ENCODE results near the gene RECQL5. TPM values are rescaled to one million over a fixed set of nuclear protein-coding genes. Genes with fewer than 3 reads are reported as not detected.

The RECQL5 gene
- polyA plus RNA-seq, 1 of the 3 experiments (the other 2 are of a cell fraction) = 25.3 TPM

DNA sequence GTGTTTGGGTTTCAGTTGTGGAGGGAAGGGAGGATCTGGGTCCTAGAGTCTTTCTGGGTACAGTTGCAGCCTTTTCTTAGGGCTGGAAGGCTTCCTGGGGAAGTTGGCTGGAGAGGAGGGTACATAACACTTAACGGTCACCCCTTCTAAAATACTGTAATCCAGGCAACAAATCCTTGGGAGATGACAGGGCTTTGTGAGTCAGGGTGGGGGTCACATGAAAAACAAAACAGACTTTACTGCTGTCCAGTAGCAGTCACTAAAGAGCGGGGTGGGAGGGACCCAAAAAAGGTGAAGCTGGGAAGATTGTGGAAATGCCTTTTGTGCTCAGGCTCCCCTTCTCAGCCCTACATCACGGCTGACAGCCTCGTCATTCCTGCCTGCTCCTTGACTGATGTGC, 6.5 kb upstream of the RECQL5 start:
- Histone ChIP-seq H3K9ac (no peak overlapping the region), H2AFZ (ENCODE audit: low read depth) (no peak overlapping the region), H3K27ac (ENCODE audit: low read depth in 2 of 2, low read length in 1 of 2) (no peak overlapping the region), H3K79me2 (ENCODE audit: insufficient read depth) (peaks cover 100% of the 10 kb centered on the region), H3K36me3 (replicated peaks in 1 of 2; ENCODE audit: control insufficient read depth in 1 of 2, insufficient read depth in 2 of 2, low read length in 1 of 2) (peaks cover 65 to 80% of the 10 kb centered on the region in 2 experiments), H3K9me2 (no peaks in the 10 kb centered on the region), H3K27me3 (ENCODE audit: insufficient read depth) (no peaks in the 10 kb centered on the region), H3K4me2 (no peak overlapping the region), H3K4me1 (ENCODE audit: control insufficient read depth in 1 of 2, insufficient read depth in 2 of 2, low read depth in 1 of 2, low read length in 1 of 2) (peaks cover under 1% of the 10 kb centered on the region in 2 experiments; a peak in 3 of 4 replicates), H3K4me3 (ENCODE audit: low read depth in 2 of 2, low read length in 1 of 2) (no peak overlapping the region), H4K20me1 (ENCODE audit: insufficient read depth) (no peaks in the 10 kb centered on the region), H3K9me3 (no peaks in the 10 kb centered on the region), H3F3A (replicated peaks; ENCODE audit: insufficient read depth) (peaks cover 29% of the 10 kb centered on the region)
- TF ChIP-seq, protein P1, sequence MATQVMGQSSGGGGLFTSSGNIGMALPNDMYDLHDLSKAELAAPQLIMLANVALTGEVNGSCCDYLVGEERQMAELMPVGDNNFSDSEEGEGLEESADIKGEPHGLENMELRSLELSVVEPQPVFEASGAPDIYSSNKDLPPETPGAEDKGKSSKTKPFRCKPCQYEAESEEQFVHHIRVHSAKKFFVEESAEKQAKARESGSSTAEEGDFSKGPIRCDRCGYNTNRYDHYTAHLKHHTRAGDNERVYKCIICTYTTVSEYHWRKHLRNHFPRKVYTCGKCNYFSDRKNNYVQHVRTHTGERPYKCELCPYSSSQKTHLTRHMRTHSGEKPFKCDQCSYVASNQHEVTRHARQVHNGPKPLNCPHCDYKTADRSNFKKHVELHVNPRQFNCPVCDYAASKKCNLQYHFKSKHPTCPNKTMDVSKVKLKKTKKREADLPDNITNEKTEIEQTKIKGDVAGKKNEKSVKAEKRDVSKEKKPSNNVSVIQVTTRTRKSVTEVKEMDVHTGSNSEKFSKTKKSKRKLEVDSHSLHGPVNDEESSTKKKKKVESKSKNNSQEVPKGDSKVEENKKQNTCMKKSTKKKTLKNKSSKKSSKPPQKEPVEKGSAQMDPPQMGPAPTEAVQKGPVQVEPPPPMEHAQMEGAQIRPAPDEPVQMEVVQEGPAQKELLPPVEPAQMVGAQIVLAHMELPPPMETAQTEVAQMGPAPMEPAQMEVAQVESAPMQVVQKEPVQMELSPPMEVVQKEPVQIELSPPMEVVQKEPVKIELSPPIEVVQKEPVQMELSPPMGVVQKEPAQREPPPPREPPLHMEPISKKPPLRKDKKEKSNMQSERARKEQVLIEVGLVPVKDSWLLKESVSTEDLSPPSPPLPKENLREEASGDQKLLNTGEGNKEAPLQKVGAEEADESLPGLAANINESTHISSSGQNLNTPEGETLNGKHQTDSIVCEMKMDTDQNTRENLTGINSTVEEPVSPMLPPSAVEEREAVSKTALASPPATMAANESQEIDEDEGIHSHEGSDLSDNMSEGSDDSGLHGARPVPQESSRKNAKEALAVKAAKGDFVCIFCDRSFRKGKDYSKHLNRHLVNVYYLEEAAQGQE (IDR thresholded peaks at IDR 0.05; ENCODE audit: low read depth, low read length) = no peak
- no peak for TF ChIP-seq SIN3A (IDR thresholded peaks at IDR 0.05; ENCODE audit: borderline replicate concordance, low read depth, low read length)
- no peak for TF ChIP-seq ELF1 (IDR thresholded peaks at IDR 0.05)
- no peak for TF ChIP-seq YY1 (IDR thresholded peaks at IDR 0.05; ENCODE audit: low read depth)
- TF ChIP-seq FOXM1 (IDR thresholded peaks at IDR 0.05; ENCODE audit: low read depth) = no peak
- TF ChIP-seq, protein P2, sequence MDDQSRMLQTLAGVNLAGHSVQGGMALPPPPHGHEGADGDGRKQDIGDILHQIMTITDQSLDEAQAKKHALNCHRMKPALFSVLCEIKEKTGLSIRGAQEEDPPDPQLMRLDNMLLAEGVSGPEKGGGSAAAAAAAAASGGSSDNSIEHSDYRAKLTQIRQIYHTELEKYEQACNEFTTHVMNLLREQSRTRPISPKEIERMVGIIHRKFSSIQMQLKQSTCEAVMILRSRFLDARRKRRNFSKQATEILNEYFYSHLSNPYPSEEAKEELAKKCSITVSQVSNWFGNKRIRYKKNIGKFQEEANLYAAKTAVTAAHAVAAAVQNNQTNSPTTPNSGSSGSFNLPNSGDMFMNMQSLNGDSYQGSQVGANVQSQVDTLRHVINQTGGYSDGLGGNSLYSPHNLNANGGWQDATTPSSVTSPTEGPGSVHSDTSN (IDR thresholded peaks at IDR 0.05) = no peak
- TF ChIP-seq RCOR1 (IDR thresholded peaks at IDR 0.05; ENCODE audit: low read length) = no peak
- TF ChIP-seq, protein P3, sequence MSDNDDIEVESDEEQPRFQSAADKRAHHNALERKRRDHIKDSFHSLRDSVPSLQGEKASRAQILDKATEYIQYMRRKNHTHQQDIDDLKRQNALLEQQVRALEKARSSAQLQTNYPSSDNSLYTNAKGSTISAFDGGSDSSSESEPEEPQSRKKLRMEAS (IDR thresholded peaks at IDR 0.05; ENCODE audit: low read depth) = no peak
- no peak for TF ChIP-seq GABPA (IDR thresholded peaks at IDR 0.05; ENCODE audit: low read depth)
- TF ChIP-seq RFX5 (IDR thresholded peaks at IDR 0.05; ENCODE audit: low read length) = no peak
- no peak for TF ChIP-seq CHD2 (IDR thresholded peaks at IDR 0.05; ENCODE audit: low read length, partially characterized antibody)
- no peak for TF ChIP-seq FOSL2 (IDR thresholded peaks at IDR 0.05; ENCODE audit: borderline replicate concordance, low read depth)
- no peak for TF ChIP-seq TAF1 (IDR thresholded peaks at IDR 0.05; ENCODE audit: borderline replicate concordance, low read depth, low read length)
- TF ChIP-seq MXI1 (IDR thresholded peaks at IDR 0.05; ENCODE audit: low read depth, low read length) = no peak
- TF ChIP-seq, protein P4, sequence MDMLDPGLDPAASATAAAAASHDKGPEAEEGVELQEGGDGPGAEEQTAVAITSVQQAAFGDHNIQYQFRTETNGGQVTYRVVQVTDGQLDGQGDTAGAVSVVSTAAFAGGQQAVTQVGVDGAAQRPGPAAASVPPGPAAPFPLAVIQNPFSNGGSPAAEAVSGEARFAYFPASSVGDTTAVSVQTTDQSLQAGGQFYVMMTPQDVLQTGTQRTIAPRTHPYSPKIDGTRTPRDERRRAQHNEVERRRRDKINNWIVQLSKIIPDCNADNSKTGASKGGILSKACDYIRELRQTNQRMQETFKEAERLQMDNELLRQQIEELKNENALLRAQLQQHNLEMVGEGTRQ (IDR thresholded peaks at IDR 0.05; ENCODE audit: borderline replicate concordance, low read depth, low read length) = no peak
- 88% methylated on average over 4 of the region's 4 CpGs for WGBS (ENCODE audit: low lambda C conversion rate)
- POLR2A ChIA-PET = interaction anchor here (0.6 to 1.0 kb wide), 2 partner anchors 80 to 307 kb away, joined by 3 to 4 read pairs; no protein-coding TSS in a partner anchor
- CTCF ChIA-PET = interaction anchor here (0.7 to 7.5 kb wide), 12 partner anchors 12 to 80 kb away, joined by 3 to 297 read pairs (median 14); partner anchors contain the start of genes ITGB4 and SMIM5
- DNase-seq = no peak
